Measurements from ENCODE around the gene THEM4. TPM values are rescaled to one million over a fixed set of nuclear protein-coding genes. Genes with fewer than 3 reads are reported as not detected.

The THEM4 gene
- total RNA-seq, 2 donors from 2014 or later = 11.9 to 30.3 TPM

DNA sequence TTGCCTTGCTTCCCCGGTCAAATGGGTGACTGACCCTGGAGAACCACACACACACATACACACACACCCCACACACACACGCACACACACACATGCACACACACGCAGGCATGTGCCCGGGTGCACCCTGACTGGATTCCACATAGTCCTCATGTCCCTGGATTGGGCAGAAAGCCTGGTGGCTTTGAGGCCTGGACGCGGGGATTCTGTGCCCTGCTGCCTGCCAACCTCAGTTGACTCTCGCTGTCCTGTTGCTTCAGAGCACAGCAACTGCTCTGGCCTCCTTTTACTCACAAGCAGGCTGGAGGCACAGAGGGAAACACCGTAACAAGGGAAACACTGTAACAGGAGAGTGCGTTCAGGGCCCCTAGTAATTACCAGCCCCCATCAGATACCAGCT, 84.1 kb downstream of the THEM4 start:
- peaks cover 73% of the 10 kb centered on the region for H3K4me1 ChIP-seq
- ATAC-seq = no peak
- no peak for TF ChIP-seq POLR2A (IDR thresholded peaks at IDR 0.05)
- TF ChIP-seq, protein P1, sequence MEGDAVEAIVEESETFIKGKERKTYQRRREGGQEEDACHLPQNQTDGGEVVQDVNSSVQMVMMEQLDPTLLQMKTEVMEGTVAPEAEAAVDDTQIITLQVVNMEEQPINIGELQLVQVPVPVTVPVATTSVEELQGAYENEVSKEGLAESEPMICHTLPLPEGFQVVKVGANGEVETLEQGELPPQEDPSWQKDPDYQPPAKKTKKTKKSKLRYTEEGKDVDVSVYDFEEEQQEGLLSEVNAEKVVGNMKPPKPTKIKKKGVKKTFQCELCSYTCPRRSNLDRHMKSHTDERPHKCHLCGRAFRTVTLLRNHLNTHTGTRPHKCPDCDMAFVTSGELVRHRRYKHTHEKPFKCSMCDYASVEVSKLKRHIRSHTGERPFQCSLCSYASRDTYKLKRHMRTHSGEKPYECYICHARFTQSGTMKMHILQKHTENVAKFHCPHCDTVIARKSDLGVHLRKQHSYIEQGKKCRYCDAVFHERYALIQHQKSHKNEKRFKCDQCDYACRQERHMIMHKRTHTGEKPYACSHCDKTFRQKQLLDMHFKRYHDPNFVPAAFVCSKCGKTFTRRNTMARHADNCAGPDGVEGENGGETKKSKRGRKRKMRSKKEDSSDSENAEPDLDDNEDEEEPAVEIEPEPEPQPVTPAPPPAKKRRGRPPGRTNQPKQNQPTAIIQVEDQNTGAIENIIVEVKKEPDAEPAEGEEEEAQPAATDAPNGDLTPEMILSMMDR (IDR thresholded peaks at IDR 0.05) = no peak
- H3K27ac ChIP-seq = no peak overlapping the region
- whole genome bisulfite sequencing, 2 donors = 74 to 80% methylated on average over 6 to 9 of the region's 9 CpGs
- no peak overlapping the region for H3K4me3 ChIP-seq
- no peaks in the 10 kb centered on the region for H3K9me3 ChIP-seq
- DNase-seq = no peak
- intact Hi-C loops (cut with DNase I) = loop anchor here (2.0 kb wide), 1 partner anchor 20 kb away; the partner anchor contains the start of gene LINGO4
- H3K36me3 ChIP-seq (replicated peaks in 1 of 2; ENCODE audit: insufficient read depth in 1 of 2, low read depth in 2 of 2) = peaks cover 4 to 5% of the 10 kb centered on the region in 2 donors
- H3K27me3 ChIP-seq = no peaks in the 10 kb centered on the region

Small RNA genes within 50 kb of the gene (small RNA-seq; reads per million reads assigned to genes)
- not detected for gene RF00019

Other genes with a start within 250 kb of the THEM4 start
- gene CELF3, start 192.7 kb downstream of the THEM4 start, total RNA-seq = 10 to 100 TPM in 1 of 2 donors, 1 to 10 TPM in 1; 1.6 to 48.1 TPM
- gene RIIAD1, start 188.0 kb downstream of the THEM4 start, total RNA-seq = not detected
- 10 to 100 TPM; 24.6 to 40.2 TPM for gene MRPL9, start 146.0 kb downstream of the THEM4 start, total RNA-seq
- 1 to 10 TPM; 2.6 to 4.0 TPM for gene TDRKH, start 119.0 kb downstream of the THEM4 start, total RNA-seq
- gene LINGO4, start 104.1 kb downstream of the THEM4 start, total RNA-seq = 1 to 10 TPM in 1 of 2 donors, under 1 TPM in 1; 0.66 to 1.6 TPM
- 10 to 100 TPM; 32.3 to 51.4 TPM for gene RORC, start 77.7 kb downstream of the THEM4 start, total RNA-seq
- gene C2CD4D, start 69.7 kb downstream of the THEM4 start, total RNA-seq = 1 to 10 TPM in 1 of 2 donors, under 1 TPM in 1; 0.26 to 2.6 TPM
- gene THEM5, start 55.8 kb downstream of the THEM4 start, total RNA-seq = not detected
- gene S100A10, start 84.3 kb upstream of the THEM4 start, total RNA-seq = 100 to 1,000 TPM in 1 of 2 donors, 10 to 100 TPM in 1; 40.7 to 105 TPM
- gene S100A11, start 127.5 kb upstream of the THEM4 start, total RNA-seq = 100 to 1,000 TPM in 1 of 2 donors, 10 to 100 TPM in 1; 76.1 to 101 TPM
- not detected for gene TCHHL1, start 179.6 kb upstream of the THEM4 start, total RNA-seq
- under 1 TPM in 1 of 2 donors, not detected in 1; under 0.01 TPM for gene TCHH, start 205.9 kb upstream of the THEM4 start, total RNA-seq
- gene RPTN, start 249.7 kb upstream of the THEM4 start, total RNA-seq = not detected

Measured in body of pancreas (tissue), 4 donors.